HepG2 (cell line): Measurements from ENCODE around the gene RAB29. TPM values are rescaled to one million over a fixed set of nuclear protein-coding genes. Genes with fewer than 3 reads are reported as not detected.
A peak's percentile ranks its signal among the peaks of the same experiment; 100 is the strongest.

Source experiments
- ATAC-seq: fragments of 200-7000 bp; cut with Tn5 transposase; 3 replicates; pipeline ENCODE4 v1.9.1; 2020; ENCODE audit warnings: mild to moderate bottlenecking, moderate library complexity
- BruUV-seq: library from RNA; stranded (reverse); fragments of 400-500 nt; replicated peaks from 2 replicates; lab custom pipeline; 2021; lab: Mats Ljungman, UMichigan
- CTCF ChIA-PET: fragments of 300-600 bp; formaldehyde crosslinking; extraction: SDS; loops from one replicate; lab custom pipeline; 2021; ENCODE audit warnings: low total read pairs, inconsistent platforms, low intra/inter-chr PET ratio; lab: Yijun Ruan, JAX
- POLR2A ChIA-PET: fragments of 350-600 bp; sonication (Branson Sonifier 250); formaldehyde crosslinking; loops from one replicate; lab custom pipeline; 2020; ENCODE audit warnings: antibody characterized with exemption, inconsistent platforms; lab: Yijun Ruan, JAX
- DNase-seq: peaks from one replicate; pipeline ENCODE4 v3.0.0-alpha.2; 2015; ENCODE audit warnings: low spot score
- FAIRE-seq: peaks from 3 replicates; lab custom pipeline; 2011; peaks lifted over from hg19 to GRCh38; lab: Jason Lieb, UNC
- H2AFZ ChIP-seq: one replicate; pipeline ENCODE4 v1.6.1; 2011; ENCODE audit warnings: low read length, inconsistent platforms
- H3K27ac ChIP-seq: fragments of 300-600 bp; 3 replicates; pipeline ENCODE4 v1.8.0; 2011; ENCODE audit warnings: mixed run types, mild to moderate bottlenecking, mixed read lengths, low read length, inconsistent platforms; ENCODE audit not compliant: insufficient read depth; ENCODE audit errors: extremely low read length
- H3K27me3 ChIP-seq, 2 experiments: fragments of 200-600 bp in 1 of 2; 2 replicates in 1 of 2; 3 replicates in 1 of 2; pipeline versions ENCODE4 v1.6.0 to v1.8.0; 2011; ENCODE audit warnings: low read length in 2 of 2, mild to moderate bottlenecking in 2 of 2, moderate library complexity in 2 of 2, inconsistent platforms in 1 of 2; ENCODE audit not compliant: insufficient read depth in 2 of 2, control insufficient read depth in 1 of 2
- H3K36me3 ChIP-seq, 2 experiments: fragments of 200-600 bp in 1 of 2; replicated peaks in 1 of 2; 2 replicates in 1 of 2; 3 replicates in 1 of 2; pipeline versions ENCODE4 v1.5.1 to v1.8.0; 2011; ENCODE audit warnings: low read length in 2 of 2, inconsistent platforms in 1 of 2; ENCODE audit not compliant: insufficient read depth in 2 of 2, control insufficient read depth in 1 of 2
- H3K4me1 ChIP-seq: 2 replicates; pipeline ENCODE4 v1.5.1; 2012; ENCODE audit warnings: low read length, inconsistent platforms; ENCODE audit not compliant: insufficient read depth
- H3K4me2 ChIP-seq: 2 replicates; pipeline ENCODE4 v1.6.0; 2011; ENCODE audit warnings: low read depth, low read length, inconsistent platforms
- H3K4me3 ChIP-seq, 3 experiments: fragments of 200-600 bp in 1 of 3; sonication (generic), shearing (Covaris generic) in 1 of 3; replicated peaks in 1 of 3; 2 replicates each; pipeline ENCODE4 v1.5.1; 2011 to 2016; ENCODE audit warnings: low read length in 3 of 3, inconsistent platforms in 2 of 3, low read depth in 2 of 3, mild to moderate bottlenecking in 2 of 3, control low read depth in 1 of 3, mixed read lengths in 1 of 3; ENCODE audit not compliant: insufficient read depth in 1 of 3
- H3K79me2 ChIP-seq: one replicate; pipeline ENCODE4 v1.6.1; 2011; ENCODE audit warnings: low read length, inconsistent platforms; ENCODE audit not compliant: insufficient read depth
- H3K9ac ChIP-seq: 2 replicates; pipeline ENCODE4 v1.6.0; 2011; ENCODE audit warnings: mild to moderate bottlenecking, low read depth, low read length, inconsistent platforms; ENCODE audit not compliant: insufficient read depth
- H3K9me3 ChIP-seq: 2 replicates; pipeline ENCODE4 v1.5.1; 2012; ENCODE audit warnings: mild to moderate bottlenecking, low read length
- H4K20me1 ChIP-seq: 2 replicates; pipeline ENCODE4 v1.6.0; 2011; ENCODE audit warnings: inconsistent platforms, mild to moderate bottlenecking, low read length, moderate library complexity; ENCODE audit not compliant: insufficient read depth
- ARID3A ChIP-seq: IDR thresholded peaks from 2 replicates; pipeline ENCODE4 v1.6.1; 2012; ENCODE audit warnings: low read depth, low read length, improper control_type of control experiment
- BATF2 ChIP-seq: sonication (generic); formaldehyde crosslinking; IDR thresholded peaks from 2 replicates; pipeline ENCODE4 v1.8.0; 2022; ENCODE audit warnings: mild to moderate bottlenecking, missing genetic modification reagents, moderate library complexity
- FOXA3 ChIP-seq: IDR thresholded peaks from 2 replicates; pipeline ENCODE4 v1.6.1; 2016; ENCODE audit warnings: missing genetic modification reagents, missing compliant biosample characterization
- HNF4G ChIP-seq, 2 experiments: sonication (generic) in 1 of 2; formaldehyde crosslinking in 1 of 2; IDR thresholded peaks; 2 replicates each; pipeline versions ENCODE4 v1.4.0 to v1.6.1; 2011 to 2020; ENCODE audit warnings: borderline replicate concordance in 2 of 2, low read depth in 2 of 2, mild to moderate bottlenecking in 2 of 2, low read length in 1 of 2, missing genetic modification reagents in 1 of 2, moderate library complexity in 1 of 2
- IKZF4 ChIP-seq: sonication (generic); formaldehyde crosslinking; IDR thresholded peaks from 2 replicates; pipeline ENCODE4 v1.5.1; 2020; ENCODE audit warnings: borderline replicate concordance, mild to moderate bottlenecking, low read depth, missing genetic modification reagents; ENCODE audit errors: not compliant biosample characterization
- RBM22 ChIP-seq: fragments of 200-400 bp; formaldehyde crosslinking; optimal IDR thresholded peaks from 2 replicates; pipeline ENCODE3; 2017; ENCODE audit warnings: mild to moderate bottlenecking, low read length, moderate library complexity
- SOX6 ChIP-seq, 2 experiments: fragments of 450-650 bp in 1 of 2; sonication (generic) in 1 of 2; formaldehyde crosslinking in 1 of 2; IDR thresholded peaks; 2 replicates each; pipeline versions ENCODE4 v1.4.0 to v1.6.1; 2017 to 2020; ENCODE audit warnings: antibody characterized with exemption in 1 of 2, mild to moderate bottlenecking in 1 of 2, missing genetic modification reagents in 1 of 2
- ZNF124 ChIP-seq: sonication (generic); formaldehyde crosslinking; IDR thresholded peaks from 2 replicates; pipeline ENCODE4 v1.4.0; 2020; ENCODE audit warnings: missing genetic modification reagents
- ZNF20 ChIP-seq: sonication (generic); formaldehyde crosslinking; IDR thresholded peaks from 2 replicates; pipeline ENCODE4 v1.4.0; 2020; ENCODE audit warnings: mild to moderate bottlenecking, moderate library complexity, missing genetic modification reagents
- ZNF362 ChIP-seq: sonication (generic); formaldehyde crosslinking; IDR thresholded peaks from 2 replicates; pipeline ENCODE4 v1.4.0; 2020; ENCODE audit warnings: missing genetic modification reagents, mild to moderate bottlenecking, borderline replicate concordance
- ZNF383 ChIP-seq: sonication (generic); formaldehyde crosslinking; IDR thresholded peaks from 2 replicates; pipeline ENCODE4 v1.4.0; 2020; ENCODE audit warnings: missing genetic modification reagents, mild to moderate bottlenecking, borderline replicate concordance
- ZNF460 ChIP-seq: sonication (generic); formaldehyde crosslinking; IDR thresholded peaks from 2 replicates; pipeline ENCODE4 v1.5.1; 2020; ENCODE audit warnings: missing genetic modification reagents, mild to moderate bottlenecking, borderline replicate concordance
- ZNF589 ChIP-seq: sonication (generic); formaldehyde crosslinking; conservative IDR thresholded peaks from 2 replicates; pipeline ENCODE4 v1.8.0; 2022; ENCODE audit warnings: mild to moderate bottlenecking, moderate library complexity, missing genetic modification reagents
- WGBS: methylation state at CpG from one replicate; pipeline ENCODE4 v1.1.6; 2017; ENCODE audit warnings: low lambda C conversion rate; 5-methylcytosine and 5-hydroxymethylcytosine counted together
- in situ Hi-C: cut with HindIII; loops from 2 replicates; pipeline ENCODE4 v1.10.0; 2017; ENCODE audit warnings: low pct_unique_long_range_greater_than_20kb; ENCODE audit not compliant: extremely low pct_ligation_motif_present
- intact Hi-C: fragments of 100-400 bp; cut with micrococcal nuclease; formaldehyde crosslinking; loops from one replicate; pipeline ENCODE4 v1.10.0; 2022; ENCODE audit not compliant: unreplicated experiment
- polyA plus RNA-seq, 8 experiments: library from polyadenylated mRNA; depleted of rRNA in 3 of 8; stranded (reverse) in 7 of 8; unstranded in 1 of 8; fragments of >200 nt; fragmentation: Illumina TruSeq in 4 of 8; extraction: Trizol in 4 of 8; gene quantifications; 2 replicates each; pipeline versions ENCODE4 v1.2.1 to v1.2.3, GENCODE V29; 2011 to 2016; ENCODE audit warnings: low read depth in 4 of 8, missing spikeins in 1 of 8, mixed read lengths in 1 of 8; ENCODE audit not compliant: insufficient read depth in 1 of 8
- total RNA-seq, 5 experiments: library from RNA; depleted of rRNA; stranded (reverse); fragments of >200 nt; fragmentation: Illumina TruSeq; extraction: Trizol; gene quantifications; 2 replicates each; pipeline ENCODE4 v1.2.3, GENCODE V29; 2016; ENCODE audit warnings: low read depth in 1 of 5
- TF ChIP-seq, protein P1 (sequence below): sonication (generic); formaldehyde crosslinking; IDR thresholded peaks from 2 replicates; pipeline ENCODE4 v1.5.0; 2020; ENCODE audit warnings: mild to moderate bottlenecking, missing genetic modification reagents, moderate library complexity

Gene RAB29
- total and polyA plus RNA-seq, 2 of the 13 experiments (the other 11 are each of a cell fraction or from before 2014, with no cell fraction given), result 8.7 to 10.1 TPM

DNA sequence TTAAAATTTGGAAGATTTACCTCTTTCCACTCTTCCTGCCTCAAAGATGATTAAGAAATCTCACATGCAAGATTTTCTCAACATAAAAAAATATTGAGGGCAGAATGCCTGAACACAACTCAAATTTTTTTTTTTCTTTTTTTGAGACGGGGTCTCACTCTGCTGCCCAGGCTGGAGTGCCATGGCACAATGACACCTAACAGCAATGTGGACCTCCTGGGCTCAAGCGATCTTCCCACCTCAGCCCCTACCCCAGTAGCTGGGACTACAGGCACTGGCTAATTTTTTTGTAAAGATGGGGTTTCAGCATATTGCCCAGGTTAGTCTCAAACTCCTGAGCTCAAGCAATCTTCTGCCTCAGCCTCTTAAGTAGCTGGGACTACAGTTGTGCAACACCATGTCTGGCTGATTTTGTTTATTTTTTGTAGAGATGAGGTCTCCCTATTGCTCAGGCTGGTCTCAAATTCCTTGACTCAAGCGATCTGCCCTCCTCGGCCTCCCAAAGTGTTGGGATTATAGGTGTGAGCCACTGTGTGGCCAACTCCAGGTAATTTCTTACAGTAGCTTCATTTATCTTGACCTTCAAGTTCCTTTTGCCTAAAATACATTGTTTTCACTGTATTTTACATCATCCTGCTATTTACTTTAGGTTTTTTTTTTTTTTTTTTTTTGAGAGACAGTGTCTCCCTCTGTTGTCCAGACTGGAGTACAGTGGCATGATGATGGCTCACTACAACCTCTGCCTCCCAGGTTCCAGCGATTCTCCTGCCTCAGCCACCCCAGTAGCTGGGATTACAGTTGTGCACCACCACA is 35.7 kb downstream of the RAB29 start:
- ChIA-PET CTCF (no interaction called here), POLR2A (interaction anchor here (0.9 to 1.4 kb wide), 4 partner anchors 10 to 34 kb away, joined by 3 to 6 read pairs (median 4); no protein-coding TSS in a partner anchor)
- H3K4me3 ChIP-seq, result no peak overlapping the region
- peaks cover 35% of the 10 kb centered on the region for H3K4me1 ChIP-seq
- peaks cover 74% of the 10 kb centered on the region for H3K79me2 ChIP-seq
- no TSS peak for BruUV-seq
- FAIRE-seq, result peak; percentile 61
- no peak overlapping the region for H3K4me2 ChIP-seq
- H3K9ac ChIP-seq, result no peak overlapping the region
- peak; percentile 25 for DNase-seq
- no peak overlapping the region for H2AFZ ChIP-seq
- in situ Hi-C loops (no loop called here), intact Hi-C loops (no loop called here)
- no peaks in the 10 kb centered on the region for H3K9me3 ChIP-seq
- H3K27me3 ChIP-seq, result no peaks in the 10 kb centered on the region
- 66% methylated on average over 5 of the region's 5 CpGs for WGBS
- ATAC-seq, result peak; percentile 69
- H3K27ac ChIP-seq, result no peak overlapping the region
- peaks cover 0 to 11% of the 10 kb centered on the region in 2 experiments; a peak in 3 of 5 replicates for H3K36me3 ChIP-seq
- H4K20me1 ChIP-seq, result peaks cover 4% of the 10 kb centered on the region; the same call in 1 of the 2 replicates
- TF ChIP-seq RBM22, result peak; percentile 32
- peak; percentile 96 for TF ChIP-seq ZNF362 (CRISPR knock-in tag)
- no peak for TF ChIP-seq ARID3A
- TF ChIP-seq ZNF383 (CRISPR knock-in tag), result no peak
- no peak for TF ChIP-seq SOX6 (IDR thresholded peaks at IDR 0.05)
- TF ChIP-seq SOX6 (CRISPR knock-in tag; IDR thresholded peaks at IDR 0.05), result peak; percentile 24; the same call in 1 of the 2 replicates
- TF ChIP-seq BATF2 (CRISPR knock-in tag), result no peak
- no peak for TF ChIP-seq ZNF124 (CRISPR knock-in tag)
- TF ChIP-seq, protein P1, sequence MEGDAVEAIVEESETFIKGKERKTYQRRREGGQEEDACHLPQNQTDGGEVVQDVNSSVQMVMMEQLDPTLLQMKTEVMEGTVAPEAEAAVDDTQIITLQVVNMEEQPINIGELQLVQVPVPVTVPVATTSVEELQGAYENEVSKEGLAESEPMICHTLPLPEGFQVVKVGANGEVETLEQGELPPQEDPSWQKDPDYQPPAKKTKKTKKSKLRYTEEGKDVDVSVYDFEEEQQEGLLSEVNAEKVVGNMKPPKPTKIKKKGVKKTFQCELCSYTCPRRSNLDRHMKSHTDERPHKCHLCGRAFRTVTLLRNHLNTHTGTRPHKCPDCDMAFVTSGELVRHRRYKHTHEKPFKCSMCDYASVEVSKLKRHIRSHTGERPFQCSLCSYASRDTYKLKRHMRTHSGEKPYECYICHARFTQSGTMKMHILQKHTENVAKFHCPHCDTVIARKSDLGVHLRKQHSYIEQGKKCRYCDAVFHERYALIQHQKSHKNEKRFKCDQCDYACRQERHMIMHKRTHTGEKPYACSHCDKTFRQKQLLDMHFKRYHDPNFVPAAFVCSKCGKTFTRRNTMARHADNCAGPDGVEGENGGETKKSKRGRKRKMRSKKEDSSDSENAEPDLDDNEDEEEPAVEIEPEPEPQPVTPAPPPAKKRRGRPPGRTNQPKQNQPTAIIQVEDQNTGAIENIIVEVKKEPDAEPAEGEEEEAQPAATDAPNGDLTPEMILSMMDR (CRISPR knock-in tag), result peak; percentile 34
- TF ChIP-seq ZNF20, result no peak
- peak; percentile 55 for TF ChIP-seq FOXA3 (CRISPR knock-in tag)
- no peak for TF ChIP-seq HNF4G (IDR thresholded peaks at IDR 0.05; ENCODE audit: borderline replicate concordance, low read depth, low read length)
- TF ChIP-seq HNF4G (CRISPR knock-in tag; IDR thresholded peaks at IDR 0.05; ENCODE audit: borderline replicate concordance, low read depth), result no peak
- TF ChIP-seq ZNF460 (CRISPR knock-in tag), result peak; percentile 56; the same call in 1 of the 2 replicates
- no peak for TF ChIP-seq IKZF4 (CRISPR knock-in tag)
- TF ChIP-seq ZNF589, result no peak
